Stomach (tissue), 9 donors: Measurements from ENCODE around the gene KLHL22. TPM values are rescaled to one million over a fixed set of nuclear protein-coding genes. Genes with fewer than 3 reads are reported as not detected.

Source experiments
- DNase-seq, 2 donors: peaks; one replicate each; pipeline versions ENCODE4 v3.0.0 to v3.0.0-alpha.2; 2013 to 2019
- H3K27ac ChIP-seq, 5 donors: fragments of 200-600 bp in 4 of 5; sonication (generic) in 4 of 5; one replicate each; pipeline ENCODE4 v1.5.1; 2013 to 2019; ENCODE audit warnings: mild to moderate bottlenecking in 1 of 5, moderate library complexity in 1 of 5
- H3K27me3 ChIP-seq, 3 donors: fragments of 200-600 bp; sonication (generic); one replicate each; pipeline ENCODE4 v1.5.1; 2017 to 2019; ENCODE audit warnings: mixed run types in 1 of 3
- H3K36me3 ChIP-seq, 4 donors: fragments of 200-600 bp; sonication (generic); 1 replicate in 3 of 4; 2 replicates in 1 of 4; pipeline ENCODE4 v1.5.1; 2016 to 2019
- H3K4me1 ChIP-seq, 4 donors: fragments of 200-600 bp; sonication (generic); one replicate each; pipeline ENCODE4 v1.5.1; 2016 to 2019
- H3K4me3 ChIP-seq, 4 donors: fragments of 200-600 bp; sonication (generic) in 3 of 4; one replicate each; pipeline ENCODE4 v1.5.1; 2016 to 2019; ENCODE audit warnings: mild to moderate bottlenecking in 1 of 4
- H3K9me3 ChIP-seq, 4 donors: fragments of 200-600 bp; sonication (generic); one replicate each; pipeline ENCODE4 v1.5.1; 2016 to 2019
- EP300 ChIP-seq: sonication (generic); formaldehyde crosslinking; IDR thresholded peaks from one replicate; pipeline ENCODE4 v1.6.1; 2017; ENCODE audit warnings: antibody characterized with exemption
- POLR2A ChIP-seq, 4 donors: fragments of 450-650 bp; IDR thresholded peaks; one replicate each; pipeline ENCODE4 v1.6.1; 2016; ENCODE audit warnings: antibody characterized with exemption in 4 of 4, control low read depth in 2 of 4, mild to moderate bottlenecking in 1 of 4, moderate library complexity in 1 of 4
- POLR2AphosphoS5 ChIP-seq, 3 donors: sonication (generic); formaldehyde crosslinking; IDR thresholded peaks; one replicate each; pipeline ENCODE4 v1.6.1; 2016; ENCODE audit warnings: antibody characterized with exemption in 3 of 3
- WGBS, 5 donors: extraction: QIAGEN DNeasy Blood & Tissue Kit in 3 of 5; methylation state at CpG; one replicate each; pipeline versions ENCODE4 v1.1.5 to v1.1.7; 2013 to 2018; 5-methylcytosine and 5-hydroxymethylcytosine counted together
- intact Hi-C: fragments of 100-400 bp; cut with DNase I; formaldehyde crosslinking; loops from one replicate; pipeline ENCODE4 v1.15.1; 2023; ENCODE audit warnings: low total_unique reads
- polyA plus RNA-seq, 3 donors: library from polyadenylated mRNA; stranded (reverse); fragments of 200-250 nt; gene quantifications; one replicate each; pipeline ENCODE4 v1.2.3, GENCODE V29; 2013
- total RNA-seq, 5 donors: library from RNA; depleted of rRNA; stranded (reverse); fragments of >200 nt; gene quantifications; one replicate each; pipeline versions ENCODE4 v1.1.0 to v1.2.3, GENCODE V29; 2014 to 2016
- TF ChIP-seq, protein P1 (sequence below), 7 experiments: fragments of 450-650 bp in 4 of 7; fragments of 200-600 bp in 3 of 7; sonication (generic) in 3 of 7; IDR thresholded peaks; one replicate each; pipeline ENCODE4 v1.5.1; 2016 to 2019; ENCODE audit warnings: antibody characterized with exemption in 7 of 7, control low read depth in 2 of 7, mild to moderate bottlenecking in 1 of 7
- donor health status: healthy with polysubstance abuse.
- donor health status: Bipolar disorder and iron deficiency.
- donor health status: healthy.

Gene KLHL22
- total and polyA plus RNA-seq, 8 donors = 7.0 to 26.5 (median 12.7) TPM

- Histone ChIP-seq H3K4me3 (no peak overlapping the region), H3K27me3 (no peaks in the 10 kb centered on the region), H3K27ac (no peak overlapping the region), H3K36me3 (peaks cover 8 to 44% (median 41%) of the 10 kb centered on the region in 4 donors), H3K4me1 (peaks cover 5 to 26% (median 13%) of the 10 kb centered on the region in 4 donors), H3K9me3 (no peaks in the 10 kb centered on the region)
- intact Hi-C loops = no loop called here
- no peak for TF ChIP-seq EP300
- TF ChIP-seq, protein P1, sequence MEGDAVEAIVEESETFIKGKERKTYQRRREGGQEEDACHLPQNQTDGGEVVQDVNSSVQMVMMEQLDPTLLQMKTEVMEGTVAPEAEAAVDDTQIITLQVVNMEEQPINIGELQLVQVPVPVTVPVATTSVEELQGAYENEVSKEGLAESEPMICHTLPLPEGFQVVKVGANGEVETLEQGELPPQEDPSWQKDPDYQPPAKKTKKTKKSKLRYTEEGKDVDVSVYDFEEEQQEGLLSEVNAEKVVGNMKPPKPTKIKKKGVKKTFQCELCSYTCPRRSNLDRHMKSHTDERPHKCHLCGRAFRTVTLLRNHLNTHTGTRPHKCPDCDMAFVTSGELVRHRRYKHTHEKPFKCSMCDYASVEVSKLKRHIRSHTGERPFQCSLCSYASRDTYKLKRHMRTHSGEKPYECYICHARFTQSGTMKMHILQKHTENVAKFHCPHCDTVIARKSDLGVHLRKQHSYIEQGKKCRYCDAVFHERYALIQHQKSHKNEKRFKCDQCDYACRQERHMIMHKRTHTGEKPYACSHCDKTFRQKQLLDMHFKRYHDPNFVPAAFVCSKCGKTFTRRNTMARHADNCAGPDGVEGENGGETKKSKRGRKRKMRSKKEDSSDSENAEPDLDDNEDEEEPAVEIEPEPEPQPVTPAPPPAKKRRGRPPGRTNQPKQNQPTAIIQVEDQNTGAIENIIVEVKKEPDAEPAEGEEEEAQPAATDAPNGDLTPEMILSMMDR (IDR thresholded peaks at IDR 0.05) = no peak
- TF ChIP-seq POLR2AphosphoS5 (IDR thresholded peaks at IDR 0.05) = no peak
- no peak for TF ChIP-seq POLR2A (IDR thresholded peaks at IDR 0.05)
- WGBS, 5 donors = 65 to 85% (median 74%) methylated on average over 4 of the region's 4 CpGs
- no peak for DNase-seq
Measured at GRCh38 chr22:20399866-20400605, 95.6 kb downstream of the KLHL22 start.

- no peak overlapping the region for H3K4me3 ChIP-seq
- intact Hi-C loops = no loop called here
- H3K9me3 ChIP-seq = no peaks in the 10 kb centered on the region
- H3K27me3 ChIP-seq = no peaks in the 10 kb centered on the region
- no peak for DNase-seq
- H3K36me3 ChIP-seq = peaks cover 8 to 28% (median 25%) of the 10 kb centered on the region in 4 donors
- peaks cover 11 to 33% (median 26%) of the 10 kb centered on the region in 4 donors for H3K4me1 ChIP-seq
- 92 to 97% (median 93%) methylated on average over 5 of the region's 5 CpGs for WGBS, 5 donors
- no peak overlapping the region for H3K27ac ChIP-seq
- TF ChIP-seq POLR2A (IDR thresholded peaks at IDR 0.05) (no peak), EP300 (no peak), POLR2AphosphoS5 (IDR thresholded peaks at IDR 0.05) (no peak)
- TF ChIP-seq, protein P1 (IDR thresholded peaks at IDR 0.05) = no peak
Measured at GRCh38 chr22:20398420-20398819, 97.2 kb downstream of the KLHL22 start.

- peaks cover 8 to 20% (median 18%) of the 10 kb centered on the region in 4 donors for H3K36me3 ChIP-seq
- WGBS, 5 donors = 75 to 93% (median 83%) methylated on average over 2 of the region's 2 CpGs
- H3K4me1 ChIP-seq = peaks cover 14 to 33% (median 29%) of the 10 kb centered on the region in 4 donors
- TF ChIP-seq POLR2AphosphoS5 (IDR thresholded peaks at IDR 0.05) (no peak), POLR2A (IDR thresholded peaks at IDR 0.05) (no peak), EP300 (no peak)
- TF ChIP-seq, protein P1 (IDR thresholded peaks at IDR 0.05) = no peak
- no peak for DNase-seq
- H3K27me3 ChIP-seq = no peaks in the 10 kb centered on the region
- intact Hi-C loops = no loop called here
- H3K4me3 ChIP-seq = no peak overlapping the region
- H3K9me3 ChIP-seq = no peaks in the 10 kb centered on the region
- no peak overlapping the region for H3K27ac ChIP-seq
Measured at GRCh38 chr22:20397498-20397897, 98.1 kb downstream of the KLHL22 start.

- H3K4me3 ChIP-seq = no peak overlapping the region
- peaks cover 8 to 14% (median 13%) of the 10 kb centered on the region in 4 donors for H3K36me3 ChIP-seq
- H3K27me3 ChIP-seq = no peaks in the 10 kb centered on the region
- no peak for TF ChIP-seq POLR2AphosphoS5 (IDR thresholded peaks at IDR 0.05)
- TF ChIP-seq, protein P1 (IDR thresholded peaks at IDR 0.05) = no peak
- TF ChIP-seq EP300 = no peak
- no peak for TF ChIP-seq POLR2A (IDR thresholded peaks at IDR 0.05)
- H3K27ac ChIP-seq = no peak overlapping the region
- H3K4me1 ChIP-seq = peaks cover 14 to 33% (median 29%) of the 10 kb centered on the region in 4 donors
- WGBS, 5 donors = 88 to 100% (median 92%) methylated on average over 1 of the region's 1 CpG
- no peak for DNase-seq
- H3K9me3 ChIP-seq = no peaks in the 10 kb centered on the region
- intact Hi-C loops = no loop called here
Measured at GRCh38 chr22:20396639-20397038, 99.0 kb downstream of the KLHL22 start.
